Coronary artery (tissue), 2 donors: ENCODE measurements around the gene FBXO39.
"Not testable (repeated sequence)": the region's sequence is repeated elsewhere in the genome, so short reads cannot be mapped to it uniquely, and the experiment has no call there.

ENCODE experiments used
- DNase-seq: peaks from one replicate; pipeline ENCODE4 v3.0.0-alpha.2; 2017; ENCODE audit warnings: low spot score
- H3K27ac ChIP-seq, 2 donors: fragments of 200-600 bp; sonication (generic); one replicate each; pipeline ENCODE4 v1.5.1; 2016 to 2019
- H3K4me3 ChIP-seq: fragments of 200-600 bp; sonication (generic); 2 replicates; pipeline ENCODE4 v1.5.1; 2016; ENCODE audit warnings: mild to moderate bottlenecking, moderate library complexity
- CTCF ChIP-seq: fragments of 200-600 bp; sonication (generic); IDR thresholded peaks from one replicate; pipeline ENCODE4 v1.5.1; 2019; ENCODE audit warnings: antibody characterized with exemption

Gene FBXO39

GRCh38 chr17:6799738-6800137 lies 23.7 kb downstream of the FBXO39 start:
- Histone ChIP-seq H3K27ac (no peak overlapping the region), H3K4me3 (no peak overlapping the region)
- no peak for TF ChIP-seq CTCF
- no peak for DNase-seq

- TF ChIP-seq CTCF, result no peak
Observed at GRCh38 chr17:6800422-6801027, 24.5 kb downstream of the FBXO39 start.

GRCh38 chr17:6811510-6811909 lies 35.5 kb downstream of the FBXO39 start:
- DNase-seq, result no peak
- H3K27ac ChIP-seq, result no peak overlapping the region
- no peak for TF ChIP-seq CTCF
- no peak overlapping the region for H3K4me3 ChIP-seq

More at GRCh38 chr17:6800422-6801027, 24.5 kb downstream of the FBXO39 start:
- no peak overlapping the region for H3K4me3 ChIP-seq
- DNase-seq, result no peak
- H3K27ac ChIP-seq, result no peak overlapping the region

- no peak for DNase-seq
- no peak overlapping the region for H3K4me3 ChIP-seq
- no peak for TF ChIP-seq CTCF
- no peak overlapping the region for H3K27ac ChIP-seq
Observed at GRCh38 chr17:6812295-6812694, 36.3 kb downstream of the FBXO39 start.

- TF ChIP-seq CTCF, result no peak
- Histone ChIP-seq H3K4me3 (no peak overlapping the region), H3K27ac (no peak overlapping the region)
- no peak for DNase-seq
Observed at GRCh38 chr17:6815775-6816174, 39.8 kb downstream of the FBXO39 start.

- not testable (repeated sequence) for H3K27ac ChIP-seq, H3K4me3 ChIP-seq, DNase-seq
Observed at GRCh38 chr17:6816368-6816767, 40.4 kb downstream of the FBXO39 start.

GRCh38 chr17:6818938-6819337 lies 42.9 kb downstream of the FBXO39 start:
- no peak for TF ChIP-seq CTCF
- DNase-seq, result no peak

GRCh38 chr17:6823011-6823442 lies 47.0 kb downstream of the FBXO39 start:
- DNase-seq, result no peak
- Histone ChIP-seq H3K27ac (no peak overlapping the region), H3K4me3 (no peak overlapping the region)
- TF ChIP-seq CTCF, result no peak

More at GRCh38 chr17:6818938-6819337, 42.9 kb downstream of the FBXO39 start:
- H3K27ac ChIP-seq, result no peak overlapping the region
- H3K4me3 ChIP-seq, result no peak overlapping the region
